Spinal cord (tissue), 10 donors: ENCODE data around the gene RTN4RL2. TPM values are rescaled to one million over a fixed set of nuclear protein-coding genes. Genes with fewer than 3 reads are reported as not detected.
A peak's percentile ranks its signal among the peaks of the same experiment; 100 is the strongest.

Source experiments
- DNase-seq, 6 donors: peaks; one replicate each; pipeline versions ENCODE4 v3.0.0 to v3.0.0-alpha.2; 2013 to 2015; ENCODE audit warnings: low spot score in 6 of 6, low read depth in 4 of 6
- H3K27ac ChIP-seq: one replicate; pipeline ENCODE4 v1.5.1; 2013; ENCODE audit warnings: low read depth, low read length, control low read depth
- H3K27me3 ChIP-seq: one replicate; pipeline ENCODE4 v1.6.1; 2013; ENCODE audit warnings: low read length; ENCODE audit not compliant: control insufficient read depth, insufficient read depth
- H3K36me3 ChIP-seq: one replicate; pipeline ENCODE4 v1.6.1; 2013; ENCODE audit warnings: low read length; ENCODE audit not compliant: control insufficient read depth, insufficient read depth
- H3K4me1 ChIP-seq: one replicate; pipeline ENCODE4 v1.6.1; 2013; ENCODE audit warnings: low read length; ENCODE audit not compliant: control insufficient read depth, insufficient read depth
- H3K4me3 ChIP-seq: one replicate; pipeline ENCODE4 v1.5.1; 2013; ENCODE audit warnings: low read depth, low read length, control low read depth
- H3K9me3 ChIP-seq: one replicate; pipeline ENCODE4 v1.6.1; 2013; ENCODE audit warnings: low read length; ENCODE audit not compliant: control insufficient read depth, insufficient read depth
- WGBS: methylation state at CpG from one replicate; pipeline ENCODE4 v1.1.5; 2013; ENCODE audit warnings: missing lambda C conversion rate; ENCODE audit not compliant: insufficient coverage; 5-methylcytosine and 5-hydroxymethylcytosine counted together
- polyA plus RNA-seq, 2 donors: library from polyadenylated mRNA; unstranded; fragments of 120-200 nt; gene quantifications; one replicate each; pipeline ENCODE4 v1.2.1, GENCODE V29; 2013; ENCODE audit not compliant: insufficient read length in 2 of 2
- total RNA-seq, 2 donors: library from RNA; depleted of rRNA in 1 of 2; stranded (reverse); fragments of 120-200 nt in 1 of 2; fragments of >200 nt in 1 of 2; gene quantifications; one replicate each; pipeline versions ENCODE4 v1.2.3 to v1.2.4, GENCODE V29; 2013 to 2014
- donor health status: healthy.

Gene RTN4RL2
- total and polyA plus RNA-seq, 4 donors: 0.59 to 10.9 (median 2.9) TPM

DNA sequence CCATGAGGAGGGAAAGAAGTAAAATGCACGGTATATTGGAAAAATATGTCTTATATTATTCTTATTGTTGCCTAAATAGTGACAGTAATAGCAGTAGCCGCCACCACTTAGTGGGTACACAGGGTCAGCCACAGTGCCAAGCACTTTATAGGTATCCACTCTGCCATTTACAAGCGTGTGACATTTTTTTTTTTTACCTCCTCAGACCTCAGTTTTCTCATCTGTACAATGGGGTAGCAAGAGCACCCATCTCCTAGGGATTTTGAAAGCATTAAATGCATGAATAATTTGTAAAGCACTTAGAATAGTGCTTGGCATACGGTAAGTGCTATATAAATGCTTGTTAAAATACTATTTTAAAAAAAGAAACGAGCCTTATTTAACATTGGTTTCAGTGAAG, 8.9 kb downstream of the RTN4RL2 start:
- peaks cover 14% of the 10 kb centered on the region for H3K36me3 ChIP-seq
- no CpG with 5 or more reads among the region's 5 CpGs for WGBS
- H3K27ac ChIP-seq: no peak overlapping the region
- DNase-seq: no peak
- H3K9me3 ChIP-seq: no peaks in the 10 kb centered on the region
- H3K27me3 ChIP-seq: peaks cover 6% of the 10 kb centered on the region
- no peaks in the 10 kb centered on the region for H3K4me1 ChIP-seq
- H3K4me3 ChIP-seq: no peak overlapping the region

DNA sequence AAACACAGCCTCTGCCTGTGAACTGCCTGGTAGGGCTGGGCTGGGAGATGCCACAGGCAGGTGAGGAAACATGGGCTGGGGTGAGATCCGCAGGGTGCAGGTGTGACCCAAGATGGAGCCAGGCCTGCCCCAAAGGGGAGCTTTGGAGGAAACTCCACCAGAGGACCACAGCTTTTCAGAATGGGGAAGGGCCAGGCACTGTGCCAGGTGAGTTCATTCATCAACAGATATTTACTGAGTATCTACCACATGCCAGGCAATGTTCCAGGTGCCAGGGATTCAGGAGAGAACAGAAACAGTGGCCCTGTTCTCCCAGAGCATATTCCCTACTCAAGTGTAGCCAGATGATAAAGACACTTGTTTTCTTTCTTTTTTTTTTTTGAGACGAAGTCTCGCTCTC, 11.2 kb downstream of the RTN4RL2 start:
- Histone ChIP-seq H3K27me3 (peaks cover 24% of the 10 kb centered on the region), H3K27ac (no peak overlapping the region), H3K9me3 (no peaks in the 10 kb centered on the region), H3K4me3 (no peak overlapping the region), H3K4me1 (peaks cover 5% of the 10 kb centered on the region), H3K36me3 (peaks cover 14% of the 10 kb centered on the region)
- WGBS: 75% methylated on average over 2 of the region's 3 CpGs
- no peak for DNase-seq

DNA sequence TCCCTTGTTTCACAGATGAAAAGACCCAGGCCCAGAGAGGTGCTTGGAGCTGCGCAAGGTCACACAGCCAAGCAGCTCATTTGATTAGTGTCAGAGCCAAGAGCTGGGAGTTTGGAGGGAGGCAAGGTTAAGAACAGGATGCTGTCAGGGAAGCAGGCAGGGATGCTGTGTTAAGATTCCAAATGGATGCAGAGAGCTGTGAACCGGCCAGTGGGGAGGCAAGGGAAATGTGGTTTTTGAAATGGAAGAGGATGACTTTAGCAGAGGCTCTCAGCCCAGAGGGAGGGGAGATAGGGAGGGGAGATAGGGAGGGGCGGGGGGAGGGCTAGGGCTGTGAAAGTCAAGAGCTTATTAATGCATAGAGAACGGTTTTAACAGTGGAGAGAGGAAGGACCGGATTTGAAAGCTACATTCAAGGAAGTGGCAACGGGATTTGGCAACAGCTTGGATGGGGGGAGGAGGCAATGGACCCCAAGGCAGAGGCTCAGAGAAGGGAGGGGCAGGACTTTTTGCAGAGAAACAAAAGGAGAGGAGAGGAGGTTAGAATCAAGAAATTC, 13.0 kb downstream of the RTN4RL2 start:
- DNase-seq: no peak
- Histone ChIP-seq H3K27ac (no peak overlapping the region), H3K36me3 (peaks cover 11% of the 10 kb centered on the region), H3K9me3 (no peaks in the 10 kb centered on the region), H3K27me3 (peaks cover 33% of the 10 kb centered on the region), H3K4me1 (peaks cover 12% of the 10 kb centered on the region), H3K4me3 (no peak overlapping the region)
- 26% methylated on average over 6 of the region's 6 CpGs for WGBS

DNA sequence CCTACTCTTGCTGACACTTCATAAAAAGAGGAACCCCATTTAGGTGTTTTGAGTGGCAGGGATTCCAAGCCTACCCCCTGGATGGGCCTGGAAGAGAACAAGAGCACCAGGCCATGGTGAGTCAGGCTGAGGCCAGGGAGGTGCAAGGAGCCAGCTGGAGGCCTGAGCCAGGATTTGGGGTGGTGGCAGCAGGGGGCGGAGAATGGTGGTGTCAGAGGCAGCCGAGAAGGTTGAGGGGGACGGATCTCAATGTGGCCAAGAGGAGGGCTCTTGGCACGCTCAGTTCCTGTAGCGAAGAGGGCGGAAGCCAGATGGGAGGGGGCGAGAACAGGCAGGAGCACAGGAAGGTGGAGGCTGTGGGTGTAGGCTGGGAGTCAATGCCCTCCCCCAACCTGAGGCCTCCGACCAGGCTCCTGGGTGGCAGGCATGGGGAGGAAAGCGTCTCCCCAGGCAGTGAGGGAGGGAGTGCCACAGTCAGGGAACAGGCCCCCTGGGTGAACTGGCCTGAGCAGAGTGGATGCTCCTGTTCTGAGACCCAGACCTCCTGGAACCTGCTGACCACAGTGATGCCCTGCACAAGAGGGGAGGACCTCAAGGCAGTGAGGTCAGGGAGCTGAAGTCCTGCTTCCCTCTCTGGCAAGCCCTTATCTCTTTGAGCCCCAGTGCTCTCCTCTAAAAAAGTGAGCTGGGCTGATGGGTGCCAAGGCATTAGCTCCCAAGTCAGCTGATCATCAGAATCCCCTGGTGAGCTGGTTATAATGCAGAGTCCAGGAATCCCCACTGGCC, 13.9 kb downstream of the RTN4RL2 start:
- H3K9me3 ChIP-seq: no peaks in the 10 kb centered on the region
- WGBS: 63% methylated on average over 9 of the region's 9 CpGs
- peaks cover 11% of the 10 kb centered on the region for H3K36me3 ChIP-seq
- H3K4me1 ChIP-seq: peaks cover 12% of the 10 kb centered on the region
- peaks cover 33% of the 10 kb centered on the region for H3K27me3 ChIP-seq
- DNase-seq: no peak
- H3K4me3 ChIP-seq: no peak overlapping the region
- H3K27ac ChIP-seq: no peak overlapping the region

DNA sequence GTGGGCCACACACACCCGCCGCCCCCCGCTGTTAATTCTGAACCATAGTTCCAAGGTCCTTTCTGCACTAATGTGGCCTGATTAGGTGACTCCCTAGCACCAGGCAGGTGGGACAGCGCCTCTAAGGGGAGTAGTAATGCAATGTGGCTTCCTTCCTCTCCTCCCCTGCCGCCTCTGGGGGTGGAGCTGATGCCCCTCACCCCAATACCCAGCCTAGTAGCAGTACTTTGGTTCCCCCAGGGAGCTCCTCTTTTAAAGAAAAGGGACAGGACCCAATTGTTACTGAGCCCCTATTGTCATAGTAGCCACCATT, 14.4 kb downstream of the RTN4RL2 start:
- Histone ChIP-seq H3K27me3 (peaks cover 33% of the 10 kb centered on the region), H3K9me3 (no peaks in the 10 kb centered on the region), H3K27ac (no peak overlapping the region), H3K36me3 (peaks cover 11% of the 10 kb centered on the region), H3K4me1 (peaks cover 12% of the 10 kb centered on the region), H3K4me3 (no peak overlapping the region)
- 80% methylated on average over 4 of the region's 5 CpGs for WGBS
- no peak for DNase-seq

DNA sequence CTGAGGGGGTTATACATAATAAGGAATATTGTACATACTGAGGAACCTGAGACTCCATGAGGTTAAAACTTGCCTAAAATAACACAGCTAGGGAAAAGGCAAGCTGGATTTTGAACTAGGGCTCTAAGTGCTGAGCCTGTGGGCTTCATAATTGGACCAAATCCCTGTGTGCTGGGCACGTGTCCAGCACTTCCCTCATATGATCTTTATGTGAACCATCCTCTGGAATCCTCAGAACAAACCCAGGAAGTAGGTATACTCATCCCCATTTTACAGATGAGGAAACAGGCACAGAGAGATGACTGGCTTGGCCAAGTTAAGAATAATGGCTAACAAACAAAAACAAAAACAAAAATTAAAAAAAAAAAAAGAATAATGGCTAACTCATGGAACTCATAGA, 14.9 kb downstream of the RTN4RL2 start:
- peaks cover 33% of the 10 kb centered on the region for H3K27me3 ChIP-seq
- H3K27ac ChIP-seq: no peak overlapping the region
- no peaks in the 10 kb centered on the region for H3K9me3 ChIP-seq
- DNase-seq: no peak
- H3K4me1 ChIP-seq: peaks cover 12% of the 10 kb centered on the region
- H3K4me3 ChIP-seq: no peak overlapping the region
- 80% methylated on average over 1 of the region's 1 CpG for WGBS
- peaks cover 11% of the 10 kb centered on the region for H3K36me3 ChIP-seq

DNA sequence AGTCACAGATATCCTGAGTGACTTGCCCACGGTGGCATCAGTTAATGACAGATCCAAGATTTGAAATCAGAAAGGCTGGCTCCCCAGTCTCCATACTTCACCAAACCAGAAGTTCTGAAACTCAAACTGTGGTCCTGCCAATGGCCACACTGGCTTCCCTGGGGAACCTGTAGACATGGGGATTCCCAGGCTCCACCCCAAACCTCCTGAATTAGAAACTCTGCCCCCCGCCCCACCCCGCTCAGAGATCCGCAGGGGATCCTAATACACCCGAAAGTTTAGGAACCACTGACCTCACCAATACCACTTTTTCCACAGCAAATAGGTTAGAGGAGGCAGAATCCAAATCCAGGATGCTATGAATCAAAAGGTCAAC, 15.3 kb downstream of the RTN4RL2 start:
- Histone ChIP-seq H3K4me3 (no peak overlapping the region), H3K27me3 (peaks cover 33% of the 10 kb centered on the region), H3K4me1 (peaks cover 12% of the 10 kb centered on the region), H3K9me3 (no peaks in the 10 kb centered on the region), H3K36me3 (peaks cover 11% of the 10 kb centered on the region), H3K27ac (no peak overlapping the region)
- 56% methylated on average over 2 of the region's 5 CpGs for WGBS
- no peak for DNase-seq

DNA sequence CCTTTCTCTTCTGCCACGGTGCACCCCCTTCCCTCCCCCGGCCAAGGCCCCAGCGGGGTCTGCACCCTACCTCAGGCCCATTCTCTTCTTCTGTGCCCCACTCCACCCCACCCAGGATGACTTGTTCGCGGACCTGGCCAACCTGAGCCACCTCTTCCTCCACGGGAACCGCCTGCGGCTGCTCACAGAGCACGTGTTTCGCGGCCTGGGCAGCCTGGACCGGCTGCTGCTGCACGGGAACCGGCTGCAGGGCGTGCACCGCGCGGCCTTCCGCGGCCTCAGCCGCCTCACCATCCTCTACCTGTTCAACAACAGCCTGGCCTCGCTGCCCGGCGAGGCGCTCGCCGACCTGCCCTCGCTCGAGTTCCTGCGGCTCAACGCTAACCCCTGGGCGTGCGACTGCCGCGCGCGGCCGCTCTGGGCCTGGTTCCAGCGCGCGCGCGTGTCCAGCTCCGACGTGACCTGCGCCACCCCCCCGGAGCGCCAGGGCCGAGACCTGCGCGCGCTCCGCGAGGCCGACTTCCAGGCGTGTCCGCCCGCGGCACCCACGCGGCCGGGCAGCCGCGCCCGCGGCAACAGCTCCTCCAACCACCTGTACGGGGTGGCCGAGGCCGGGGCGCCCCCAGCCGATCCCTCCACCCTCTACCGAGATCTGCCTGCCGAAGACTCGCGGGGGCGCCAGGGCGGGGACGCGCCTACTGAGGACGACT, 15.9 kb downstream of the RTN4RL2 start:
- Histone ChIP-seq H3K4me1 (peaks cover 12% of the 10 kb centered on the region), H3K36me3 (peaks cover 11% of the 10 kb centered on the region), H3K4me3 (no peak overlapping the region), H3K27ac (no peak overlapping the region), H3K9me3 (no peaks in the 10 kb centered on the region), H3K27me3 (peaks cover 33% of the 10 kb centered on the region)
- 5% methylated on average over 68 of the region's 80 CpGs for WGBS
- peak in 2 of 6 donors; percentile 32 to 47 for DNase-seq

DNA sequence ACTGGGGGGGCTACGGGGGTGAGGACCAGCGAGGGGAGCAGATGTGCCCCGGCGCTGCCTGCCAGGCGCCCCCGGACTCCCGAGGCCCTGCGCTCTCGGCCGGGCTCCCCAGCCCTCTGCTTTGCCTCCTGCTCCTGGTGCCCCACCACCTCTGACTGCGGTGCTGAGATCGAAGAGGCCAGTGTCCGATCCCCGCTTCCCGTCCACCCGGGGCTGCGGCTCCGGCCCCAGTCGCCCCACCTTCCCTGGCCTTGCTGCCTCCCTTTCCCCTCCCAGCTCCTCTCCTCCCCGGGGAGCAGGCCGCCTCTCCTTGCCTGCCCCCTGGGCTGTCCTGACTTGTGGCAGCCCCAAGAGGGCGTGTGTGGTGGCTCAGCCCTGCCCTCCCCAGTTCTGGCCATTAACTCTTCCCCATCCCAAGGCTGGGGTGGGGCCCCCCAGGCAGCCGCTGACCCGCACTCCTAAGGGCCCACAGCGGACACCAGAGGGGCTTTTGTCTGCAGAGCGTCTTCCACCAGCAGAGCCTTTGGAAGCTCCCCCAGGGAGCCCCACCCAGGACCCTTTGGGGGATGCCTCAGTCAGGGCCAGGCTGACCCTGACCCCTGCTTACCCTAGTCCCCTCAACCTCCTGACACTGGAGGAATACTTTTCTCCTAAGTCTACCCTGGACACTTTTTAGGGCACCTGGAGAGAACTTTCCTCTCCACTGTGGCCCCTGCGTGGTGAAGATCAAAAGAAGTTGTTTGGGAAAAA, 16.6 kb downstream of the RTN4RL2 start:
- Histone ChIP-seq H3K27me3 (peaks cover 37% of the 10 kb centered on the region), H3K27ac (no peak overlapping the region), H3K4me3 (no peak overlapping the region), H3K4me1 (peaks cover 14% of the 10 kb centered on the region), H3K9me3 (no peaks in the 10 kb centered on the region), H3K36me3 (peaks cover 11% of the 10 kb centered on the region)
- DNase-seq: no peak
- whole genome bisulfite sequencing: 16% methylated on average over 26 of the region's 27 CpGs
